ENCODE data around the gene UCP3.
"Not testable (repeated sequence)": the region's sequence is repeated elsewhere in the genome, so short reads cannot be mapped to it uniquely, and the experiment has no call there.

Gene UCP3

GRCh38 chr11:74000307-74001133 lies 8.4 kb downstream of the UCP3 start:
- no peak for DNase-seq (ENCODE audit: low read depth in 2 of 2, low spot score in 1 of 2)

- DNase-seq (ENCODE audit: low read depth in 2 of 2, low spot score in 1 of 2) = no peak
These were observed 9.1 kb downstream of the UCP3 start for GRCh38 chr11:73999581-74000306.

- DNase-seq (ENCODE audit: low read depth in 2 of 2, low spot score in 1 of 2) = no peak
These were observed 9.9 kb downstream of the UCP3 start for GRCh38 chr11:73998846-73999575.

- no peak for DNase-seq (ENCODE audit: low read depth in 2 of 2, low spot score in 1 of 2)
These were observed 11.6 kb downstream of the UCP3 start for GRCh38 chr11:73997120-73997770.

- DNase-seq (ENCODE audit: low read depth in 2 of 2, low spot score in 1 of 2) = no peak
These were observed 12.6 kb downstream of the UCP3 start for GRCh38 chr11:73996161-73996747.

- no peak for DNase-seq (ENCODE audit: low read depth in 2 of 2, low spot score in 1 of 2)
These were observed 13.2 kb downstream of the UCP3 start for GRCh38 chr11:73995731-73996130.

- no peak for DNase-seq (ENCODE audit: low read depth in 2 of 2, low spot score in 1 of 2)
These were observed 13.6 kb downstream of the UCP3 start for GRCh38 chr11:73995247-73995646.

GRCh38 chr11:73991471-73992006 lies 17.3 kb downstream of the UCP3 start:
- DNase-seq (ENCODE audit: low read depth in 2 of 2, low spot score in 1 of 2) = no peak

- DNase-seq (ENCODE audit: low read depth in 2 of 2, low spot score in 1 of 2) = no peak
These were observed 18.2 kb downstream of the UCP3 start for GRCh38 chr11:73990730-73991129.

- no peak for DNase-seq (ENCODE audit: low read depth in 2 of 2, low spot score in 1 of 2)
These were observed 19.7 kb downstream of the UCP3 start for GRCh38 chr11:73989156-73989555.

GRCh38 chr11:73988227-73988626 lies 20.7 kb downstream of the UCP3 start:
- no peak for DNase-seq (ENCODE audit: low read depth in 2 of 2, low spot score in 1 of 2)

GRCh38 chr11:73985661-73986060 lies 23.2 kb downstream of the UCP3 start:
- not testable (repeated sequence) for DNase-seq (ENCODE audit: low read depth in 2 of 2, low spot score in 1 of 2)

- DNase-seq (ENCODE audit: low read depth in 2 of 2, low spot score in 1 of 2) = no peak
These were observed 24.9 kb downstream of the UCP3 start for GRCh38 chr11:73983741-73984538.

- peak; percentile 81 to 86 for DNase-seq (ENCODE audit: low read depth in 2 of 2, low spot score in 1 of 2)
These were observed 25.7 kb downstream of the UCP3 start for GRCh38 chr11:73982990-73983740.

- DNase-seq (ENCODE audit: low read depth in 2 of 2, low spot score in 1 of 2) = peak; percentile 77 to 79
These were observed 26.3 kb downstream of the UCP3 start, which contains the start of gene UCP2 for GRCh38 chr11:73982595-73982989. Gene UCP2, minus strand, starts transcription at chr11:73982843. Its CDS starts 4,465 bp downstream, at chr11:73978378.

- DNase-seq (ENCODE audit: low read depth in 2 of 2, low spot score in 1 of 2) = no peak
These were observed 27.7 kb downstream of the UCP3 start for GRCh38 chr11:73981051-73981805.

GRCh38 chr11:73980001-73980961 lies 28.6 kb downstream of the UCP3 start:
- DNase-seq (ENCODE audit: low read depth in 2 of 2, low spot score in 1 of 2) = peak in 1 of 2 donors; percentile 70
